HG02885 (cell line): ENCODE data around the gene SLC32A1.
A peak's percentile ranks its signal among the peaks of the same experiment; 100 is the strongest.

Experiments used
- ATAC-seq: cut with Tn5 transposase; IDR thresholded peaks from one replicate; pipeline ENCODE4 v1.9.1; 2021; ENCODE audit warnings: mild to moderate bottlenecking; ENCODE audit not compliant: unreplicated experiment, poor library complexity

The SLC32A1 gene

GRCh38 chr20:38724626-38725147 lies 401 bp downstream of the SLC32A1 start:
- no peak for ATAC-seq

DNA sequence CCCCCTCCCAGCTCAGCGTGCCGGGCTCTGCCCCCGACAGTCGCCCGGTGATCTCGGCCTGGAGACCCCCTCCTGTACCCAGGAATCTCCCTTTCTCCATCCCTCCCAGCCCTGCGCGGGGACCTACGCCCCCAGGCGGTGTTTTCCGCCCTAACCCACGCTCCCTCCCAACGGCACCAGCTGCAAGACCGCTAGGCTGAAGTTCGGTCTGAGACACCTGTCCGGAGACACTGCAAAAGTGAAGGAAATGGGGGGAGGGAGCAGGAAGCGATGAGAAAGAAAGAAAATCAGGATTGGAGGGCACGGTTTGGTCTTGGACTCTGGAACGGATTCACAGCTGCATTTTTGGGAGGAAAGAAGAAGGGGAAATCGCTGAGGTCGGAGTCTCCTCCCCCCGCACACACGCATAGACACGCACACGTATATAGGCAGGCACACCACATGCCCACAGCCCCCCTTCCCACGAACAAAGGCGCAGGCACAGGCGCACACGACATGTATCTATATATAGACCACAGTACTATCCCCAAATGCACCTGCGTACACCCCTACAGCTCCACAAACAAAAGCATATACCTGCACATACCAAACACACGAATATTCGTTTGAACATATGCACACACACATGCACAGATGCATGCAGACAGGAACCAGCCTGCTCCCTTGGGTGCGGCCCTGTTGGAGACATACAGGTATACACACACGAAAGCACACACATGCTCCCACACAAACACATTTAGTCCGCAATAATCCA lies 1.0 kb downstream of the SLC32A1 start:
- ATAC-seq, result no peak

GRCh38 chr20:38725931-38726803 lies 1.9 kb downstream of the SLC32A1 start:
- ATAC-seq, result no peak

- ATAC-seq, result no peak
These were observed 2.7 kb downstream of the SLC32A1 start for GRCh38 chr20:38726804-38727606.

DNA sequence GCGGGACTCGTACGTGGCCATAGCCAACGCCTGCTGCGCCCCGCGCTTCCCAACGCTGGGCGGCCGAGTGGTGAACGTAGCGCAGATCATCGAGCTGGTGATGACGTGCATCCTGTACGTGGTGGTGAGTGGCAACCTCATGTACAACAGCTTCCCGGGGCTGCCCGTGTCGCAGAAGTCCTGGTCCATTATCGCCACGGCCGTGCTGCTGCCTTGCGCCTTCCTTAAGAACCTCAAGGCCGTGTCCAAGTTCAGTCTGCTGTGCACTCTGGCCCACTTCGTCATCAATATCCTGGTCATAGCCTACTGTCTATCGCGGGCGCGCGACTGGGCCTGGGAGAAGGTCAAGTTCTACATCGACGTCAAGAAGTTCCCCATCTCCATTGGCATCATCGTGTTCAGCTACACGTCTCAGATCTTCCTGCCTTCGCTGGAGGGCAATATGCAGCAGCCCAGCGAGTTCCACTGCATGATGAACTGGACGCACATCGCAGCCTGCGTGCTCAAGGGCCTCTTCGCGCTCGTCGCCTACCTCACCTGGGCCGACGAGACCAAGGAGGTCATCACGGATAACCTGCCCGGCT lies 3.4 kb downstream of the SLC32A1 start:
- ATAC-seq, result no peak

DNA sequence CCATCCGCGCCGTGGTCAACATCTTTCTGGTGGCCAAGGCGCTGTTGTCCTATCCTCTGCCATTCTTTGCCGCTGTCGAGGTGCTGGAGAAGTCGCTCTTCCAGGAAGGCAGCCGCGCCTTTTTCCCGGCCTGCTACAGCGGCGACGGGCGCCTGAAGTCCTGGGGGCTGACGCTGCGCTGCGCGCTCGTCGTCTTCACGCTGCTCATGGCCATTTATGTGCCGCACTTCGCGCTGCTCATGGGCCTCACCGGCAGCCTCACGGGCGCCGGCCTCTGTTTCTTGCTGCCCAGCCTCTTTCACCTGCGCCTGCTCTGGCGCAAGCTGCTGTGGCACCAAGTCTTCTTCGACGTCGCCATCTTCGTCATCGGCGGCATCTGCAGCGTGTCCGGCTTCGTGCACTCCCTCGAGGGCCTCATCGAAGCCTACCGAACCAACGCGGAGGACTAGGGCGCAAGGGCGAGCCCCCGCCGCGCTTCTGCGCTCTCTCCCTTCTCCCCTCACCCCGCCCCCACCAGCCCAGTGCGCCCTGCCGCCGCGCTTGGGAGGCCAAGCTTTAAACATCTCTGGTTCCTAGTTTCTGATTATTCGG lies 4.0 kb downstream of the SLC32A1 start:
- no peak for ATAC-seq

- ATAC-seq, result no peak
These were observed 4.8 kb downstream of the SLC32A1 start for GRCh38 chr20:38728911-38729642.

- ATAC-seq, result no peak
These were observed 5.5 kb downstream of the SLC32A1 start for GRCh38 chr20:38729767-38730166.

- no peak for ATAC-seq
These were observed 6.1 kb downstream of the SLC32A1 start for GRCh38 chr20:38730167-38730988.

GRCh38 chr20:38730989-38731737 lies 6.9 kb downstream of the SLC32A1 start:
- peak; percentile 66 for ATAC-seq

GRCh38 chr20:38731738-38732113 lies 7.4 kb downstream of the SLC32A1 start:
- ATAC-seq, result no peak

GRCh38 chr20:38732981-38733380 lies 8.7 kb downstream of the SLC32A1 start:
- ATAC-seq, result no peak

DNA sequence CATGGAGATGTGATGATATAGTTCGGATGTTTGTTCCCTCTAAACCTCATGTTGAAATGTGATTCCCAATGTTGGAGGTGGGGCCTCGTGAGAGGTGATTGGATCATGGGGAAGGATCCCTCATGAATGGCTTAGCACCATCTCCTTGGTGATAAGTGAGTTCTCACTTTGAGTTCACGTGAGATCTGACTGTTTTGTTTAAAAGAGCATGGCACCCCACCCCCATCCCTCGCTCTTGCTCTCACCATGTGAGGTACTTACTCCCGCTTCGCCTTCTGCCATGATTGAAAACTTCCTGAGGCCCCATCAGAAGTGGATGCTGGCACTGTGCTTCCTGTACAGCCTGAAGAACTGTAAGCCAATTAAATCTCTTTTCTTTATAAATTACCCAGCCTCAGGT lies 10.9 kb downstream of the SLC32A1 start:
- ATAC-seq, result no peak

- ATAC-seq, result no peak
These were observed 13.6 kb downstream of the SLC32A1 start for GRCh38 chr20:38737887-38738286.

DNA sequence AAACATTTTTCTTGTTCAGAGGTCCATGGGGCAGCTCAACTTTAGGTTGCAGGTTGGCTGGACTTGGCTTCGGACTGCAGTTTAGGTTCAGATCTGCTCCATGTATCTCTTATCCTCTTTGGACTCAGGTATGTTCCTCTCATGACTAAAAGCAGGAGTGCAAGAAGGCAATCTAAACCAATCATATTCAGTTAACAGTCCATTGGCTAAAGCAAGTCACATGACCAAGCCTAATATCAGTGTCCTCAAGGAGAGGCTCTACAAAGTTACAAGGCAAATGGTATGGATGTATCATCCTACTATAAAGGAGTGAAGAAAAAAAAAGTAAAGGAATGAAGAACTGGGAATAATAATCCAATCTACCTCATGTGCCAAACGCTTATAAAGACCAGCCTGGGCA lies 21.5 kb downstream of the SLC32A1 start:
- ATAC-seq, result no peak

DNA sequence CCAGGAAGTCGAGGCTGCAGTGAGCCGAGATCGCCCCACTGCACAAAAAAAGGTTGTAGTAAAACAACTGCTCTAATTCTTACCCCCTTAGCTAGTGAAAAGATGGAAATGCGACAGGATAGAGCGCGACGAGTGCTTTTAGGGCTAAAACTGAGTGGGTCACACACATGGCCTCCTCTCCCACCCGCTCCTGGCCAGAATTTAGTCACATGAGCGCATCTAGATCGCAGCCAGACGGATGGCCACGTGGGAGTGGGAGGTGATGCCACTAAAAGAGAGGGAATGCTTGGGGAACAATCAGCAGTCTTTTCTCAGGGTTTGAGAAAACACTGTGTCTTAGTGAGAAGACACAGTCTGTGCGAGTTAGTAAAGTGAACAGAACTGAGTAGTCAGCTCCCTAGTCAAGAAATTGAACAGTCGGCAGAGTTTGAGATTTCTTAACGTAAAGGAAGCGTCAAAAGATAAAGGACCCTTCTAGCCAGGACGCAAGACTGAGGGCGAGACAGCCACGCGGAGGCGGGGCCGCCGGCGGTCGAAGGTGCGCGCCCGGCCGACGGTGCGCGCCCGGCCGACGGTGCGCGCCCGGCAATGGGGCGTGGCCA lies 23.3 kb downstream of the SLC32A1 start:
- no peak for ATAC-seq
